Stimulated activated CD4-positive, alpha-beta T cell treated with anti-CD3 and anti-CD28 coated beads, Interleukin-4, amount 100 ng/mL, for 1 hour (primary cell): ENCODE measurements around the gene ZNHIT1.

Source experiments
- DNase-seq: peaks from one replicate; pipeline ENCODE4 v3.0.0-alpha.2; 2020

ZNHIT1 gene

DNA sequence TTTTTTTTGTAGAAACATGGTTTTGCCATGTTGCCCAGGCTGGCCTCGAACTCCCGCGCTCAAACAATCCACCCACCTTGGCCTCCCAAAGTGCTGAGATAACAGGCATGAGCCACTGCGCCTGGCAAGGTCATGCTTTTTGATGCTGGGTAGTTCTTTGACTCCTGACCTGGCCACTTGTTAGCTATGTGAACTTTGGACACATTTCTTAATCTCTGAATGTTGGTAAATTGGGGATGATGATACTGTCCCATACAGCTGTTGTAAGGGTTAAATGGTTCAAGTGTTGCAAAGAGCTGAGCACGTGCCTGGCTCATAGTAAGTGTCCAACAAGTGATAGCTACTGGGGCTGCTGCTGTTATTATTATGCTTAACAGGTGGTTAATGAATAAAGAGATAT, 2.3 kb downstream of the ZNHIT1 start:
- no peak for DNase-seq

GRCh38 chr7:101222275-101222830, 4.4 kb downstream of the ZNHIT1 start:
- DNase-seq: no peak

DNA sequence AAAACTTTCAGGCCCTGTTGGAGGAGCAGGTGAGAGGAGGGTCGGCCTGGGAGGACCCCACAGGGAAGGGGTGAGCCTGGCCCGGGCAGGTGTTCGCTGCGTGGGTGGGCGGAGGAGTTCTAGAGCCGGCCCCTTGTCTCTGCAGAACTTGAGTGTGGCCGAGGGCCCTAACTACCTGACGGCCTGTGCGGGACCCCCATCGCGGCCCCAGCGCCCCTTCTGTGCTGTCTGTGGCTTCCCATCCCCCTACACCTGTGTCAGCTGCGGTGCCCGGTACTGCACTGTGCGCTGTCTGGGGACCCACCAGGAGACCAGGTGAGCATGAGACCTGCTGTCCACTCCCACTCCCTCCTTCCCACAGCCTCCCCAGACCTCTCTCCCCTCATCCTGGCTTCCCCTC, 5.6 kb downstream of the ZNHIT1 start:
- no peak for DNase-seq

- no peak for DNase-seq
These were observed 7.7 kb downstream of the ZNHIT1 start for GRCh38 chr7:101225650-101226049.

GRCh38 chr7:101226721-101227120, 8.8 kb downstream of the ZNHIT1 start:
- no peak for DNase-seq

GRCh38 chr7:101231644-101232043, 13.7 kb downstream of the ZNHIT1 start:
- DNase-seq: no peak

DNA sequence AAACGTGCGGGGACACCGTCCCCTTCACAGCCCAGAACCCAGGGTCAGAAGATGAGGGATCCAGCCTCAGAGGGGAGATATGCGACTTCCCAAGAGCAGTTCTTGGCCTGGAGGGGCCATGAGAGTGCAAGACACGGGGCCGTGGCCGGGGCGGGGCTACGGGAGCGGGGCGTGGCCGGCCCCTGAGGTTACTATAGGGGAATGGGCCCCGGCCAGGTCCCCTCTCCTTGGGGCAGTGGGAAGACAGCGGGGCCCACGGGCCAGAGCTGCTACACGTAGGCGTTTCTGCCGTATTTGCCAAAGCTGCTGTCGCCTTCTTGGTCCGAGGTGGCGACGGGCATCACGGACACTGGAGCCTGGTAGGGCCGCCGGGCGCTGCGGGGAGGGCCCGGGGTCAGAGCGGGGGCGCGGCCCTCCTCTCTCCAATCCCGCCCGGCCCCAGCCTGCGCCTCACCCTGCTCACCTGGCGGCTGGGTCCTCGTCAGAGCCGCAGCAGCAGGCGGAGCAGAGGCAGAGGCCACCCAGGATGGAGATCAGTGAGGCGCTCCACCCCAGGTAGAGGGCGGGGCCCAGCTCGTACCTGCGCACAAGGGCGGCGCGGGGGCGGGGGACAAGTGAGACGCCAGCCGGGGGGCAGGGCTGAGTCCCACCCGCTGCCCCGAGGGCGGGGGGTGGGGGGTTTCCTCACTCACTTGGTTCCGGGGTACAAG, 14.3 kb downstream of the ZNHIT1 start:
- no peak for DNase-seq

GRCh38 chr7:101233907-101234547, 16.1 kb downstream of the ZNHIT1 start:
- DNase-seq: no peak

DNA sequence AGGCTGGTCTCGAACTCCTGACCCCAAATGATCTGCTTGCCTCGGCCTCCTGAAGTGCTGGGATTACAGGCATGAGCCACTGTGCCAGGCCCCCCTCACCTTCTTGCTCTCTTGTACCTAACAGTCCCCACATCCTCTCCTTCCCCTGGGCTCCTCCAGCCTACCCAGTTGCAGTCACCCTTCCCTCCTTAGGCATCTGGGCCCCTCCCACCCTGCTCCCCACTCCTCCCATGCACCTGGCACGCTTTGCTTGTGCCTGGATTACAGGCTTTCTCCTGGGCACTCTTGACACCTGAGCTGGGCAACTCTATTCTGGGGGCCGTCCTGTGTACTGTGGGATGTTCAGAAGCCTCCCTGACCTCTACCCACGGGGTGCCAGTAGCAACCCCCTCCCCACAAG, 16.7 kb downstream of the ZNHIT1 start:
- no peak for DNase-seq

DNA sequence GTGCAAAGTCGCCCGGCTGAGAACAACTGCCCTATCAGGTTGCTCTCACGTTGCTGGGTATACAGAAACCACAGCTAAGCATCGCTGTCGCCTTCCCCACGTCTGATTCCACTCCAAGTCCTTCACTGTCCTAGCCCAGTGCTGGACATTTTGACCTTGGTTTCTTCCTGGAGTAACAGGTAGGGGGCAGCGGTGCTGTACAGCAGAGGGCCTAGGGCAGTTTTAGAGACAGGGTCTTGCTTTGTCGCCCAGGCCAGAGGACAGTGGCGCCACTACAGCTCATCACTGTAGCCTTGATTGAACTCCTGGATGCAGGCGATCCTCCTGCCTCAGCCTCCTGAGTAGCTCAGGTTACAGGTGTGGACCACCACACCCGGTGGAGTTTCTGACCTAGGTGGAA, 17.1 kb downstream of the ZNHIT1 start:
- no peak for DNase-seq

- DNase-seq: no peak
These were observed 17.6 kb downstream of the ZNHIT1 start for GRCh38 chr7:101235522-101235921.

DNA sequence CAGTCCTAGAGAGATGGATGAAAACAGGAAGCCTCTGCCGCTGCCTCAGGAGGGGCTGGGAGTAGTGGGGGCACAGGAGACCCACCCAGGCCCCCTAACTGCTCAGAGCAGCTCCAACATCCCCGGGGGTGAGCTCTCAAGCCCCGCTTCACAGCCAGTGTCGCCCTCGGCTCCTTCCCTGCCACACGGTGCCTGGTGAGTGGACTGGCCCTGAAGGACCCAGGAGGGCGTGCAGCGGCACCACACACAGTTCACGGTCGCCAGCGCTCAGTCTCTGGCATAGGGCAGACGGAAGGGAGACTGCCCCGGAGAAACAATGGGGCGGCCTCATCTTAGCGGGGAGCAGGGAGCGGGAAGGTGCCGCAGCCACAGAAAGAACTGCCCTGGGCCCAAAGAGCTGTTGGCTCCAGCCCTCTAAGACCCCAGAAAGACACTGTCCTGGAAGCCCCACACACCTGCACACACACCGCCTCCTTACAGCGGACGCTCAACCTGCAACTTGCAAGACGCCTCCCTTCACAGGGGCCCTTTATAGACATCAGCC, 18.4 kb downstream of the ZNHIT1 start:
- no peak for DNase-seq

DNA sequence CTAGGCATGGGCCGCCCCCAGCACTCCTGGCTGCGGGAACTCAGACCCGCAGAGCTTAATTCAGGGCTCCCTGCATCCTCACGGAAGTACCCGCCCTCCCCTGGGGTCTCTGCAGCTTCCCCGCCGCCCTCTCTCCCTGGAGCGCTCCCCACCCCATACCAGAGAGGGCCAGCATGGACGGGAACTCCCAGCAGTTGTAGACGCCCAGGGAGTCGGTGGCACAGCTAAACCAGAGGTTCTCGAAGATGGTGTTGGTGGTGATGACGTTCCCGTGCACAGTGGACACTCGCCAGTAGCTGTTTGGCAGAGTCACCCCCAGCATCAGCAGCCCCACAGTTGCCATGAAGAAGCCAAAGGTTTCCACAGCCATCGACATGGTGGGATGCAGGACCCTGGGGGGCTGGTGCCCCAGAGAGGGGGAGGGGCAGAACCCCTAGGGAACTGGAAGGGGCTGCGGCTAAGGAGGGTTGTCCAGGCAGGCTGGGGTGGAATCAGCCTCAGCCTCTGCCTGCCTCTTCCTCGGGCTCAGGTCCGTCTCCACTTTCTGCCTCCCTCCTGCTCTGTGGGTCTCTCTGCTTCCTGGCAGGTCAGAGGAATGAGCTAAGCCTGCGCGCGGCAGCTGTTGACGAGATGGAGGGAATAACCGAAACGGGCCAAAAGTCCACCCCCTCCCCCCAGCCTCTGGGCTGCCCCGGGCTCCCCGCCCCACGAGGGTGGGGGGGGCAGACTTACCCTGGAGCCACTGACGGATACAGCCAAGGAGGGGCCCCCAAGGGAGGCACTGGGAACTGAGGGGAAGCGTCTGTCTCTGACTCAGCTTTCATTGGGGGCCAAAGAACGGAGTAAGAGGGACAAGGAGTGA, 19.5 kb downstream of the ZNHIT1 start, which contains the start of gene CLDN15:
Gene CLDN15, minus strand, starts transcription at position 597 of the 862 bp plus-strand sequence. Its CDS starts 221 bp downstream, at position 376.
- DNase-seq: no peak

DNA sequence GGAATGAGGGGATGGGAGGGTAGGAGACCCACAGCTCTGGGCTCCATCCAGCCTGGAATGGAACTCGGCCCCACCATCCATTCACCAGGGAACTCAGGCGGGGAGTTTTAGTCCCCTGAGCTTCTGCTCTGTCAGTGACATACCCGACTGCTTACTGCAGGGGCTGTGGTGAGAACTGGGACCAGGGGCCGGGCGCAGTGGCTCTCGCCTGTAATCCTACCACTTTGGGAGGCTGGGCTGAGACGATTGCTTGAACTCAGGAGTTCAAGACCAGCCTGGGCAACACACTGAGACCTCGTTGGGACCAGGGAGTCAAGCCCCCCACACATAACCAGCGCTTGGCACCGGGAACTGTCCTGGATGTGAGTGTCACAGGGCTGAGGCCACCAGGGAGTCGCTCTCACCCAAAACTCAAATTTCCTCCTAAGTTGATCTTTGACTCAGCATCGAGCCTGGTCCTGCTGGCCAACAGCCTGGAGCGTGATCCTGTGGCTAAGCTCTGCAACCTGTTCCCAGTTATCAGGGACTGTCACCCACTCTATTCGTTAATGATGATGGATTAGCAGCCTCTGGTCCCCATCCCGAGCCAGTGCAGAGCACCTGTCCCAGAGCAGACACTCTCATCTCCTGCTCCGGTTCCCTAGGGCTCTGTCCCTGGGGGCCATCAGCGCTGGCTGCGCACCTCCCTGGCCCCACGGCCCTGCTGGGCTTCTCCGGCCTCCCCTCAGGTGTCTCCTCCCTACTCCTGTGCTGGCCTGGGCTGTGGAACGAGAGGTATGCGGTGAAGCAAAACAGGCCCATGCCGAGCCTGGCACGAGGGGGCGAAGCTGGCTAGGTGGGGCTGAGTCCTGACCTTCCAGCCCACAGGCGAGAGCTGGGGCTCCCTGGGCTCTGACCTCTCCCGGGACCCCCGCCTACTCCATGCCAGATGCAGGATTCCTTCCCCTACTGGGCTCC, 20.5 kb downstream of the ZNHIT1 start:
- no peak for DNase-seq

GRCh38 chr7:101239191-101239950, 21.4 kb downstream of the ZNHIT1 start:
- DNase-seq: no peak

DNA sequence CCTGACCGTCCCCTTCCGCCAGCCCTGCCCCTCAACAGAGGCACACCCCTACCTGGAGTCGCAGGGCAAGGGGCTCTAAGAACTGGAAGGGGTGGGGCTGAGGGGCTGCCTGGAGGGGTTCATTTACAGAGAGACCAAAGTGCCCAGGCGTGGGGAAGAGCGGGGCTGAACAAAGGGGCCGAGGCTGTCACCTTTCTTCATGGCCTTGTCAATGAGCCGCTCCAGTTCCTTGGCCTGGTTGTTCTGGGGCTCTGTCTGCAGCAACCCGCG, 21.9 kb downstream of the ZNHIT1 start:
- DNase-seq: no peak

DNA sequence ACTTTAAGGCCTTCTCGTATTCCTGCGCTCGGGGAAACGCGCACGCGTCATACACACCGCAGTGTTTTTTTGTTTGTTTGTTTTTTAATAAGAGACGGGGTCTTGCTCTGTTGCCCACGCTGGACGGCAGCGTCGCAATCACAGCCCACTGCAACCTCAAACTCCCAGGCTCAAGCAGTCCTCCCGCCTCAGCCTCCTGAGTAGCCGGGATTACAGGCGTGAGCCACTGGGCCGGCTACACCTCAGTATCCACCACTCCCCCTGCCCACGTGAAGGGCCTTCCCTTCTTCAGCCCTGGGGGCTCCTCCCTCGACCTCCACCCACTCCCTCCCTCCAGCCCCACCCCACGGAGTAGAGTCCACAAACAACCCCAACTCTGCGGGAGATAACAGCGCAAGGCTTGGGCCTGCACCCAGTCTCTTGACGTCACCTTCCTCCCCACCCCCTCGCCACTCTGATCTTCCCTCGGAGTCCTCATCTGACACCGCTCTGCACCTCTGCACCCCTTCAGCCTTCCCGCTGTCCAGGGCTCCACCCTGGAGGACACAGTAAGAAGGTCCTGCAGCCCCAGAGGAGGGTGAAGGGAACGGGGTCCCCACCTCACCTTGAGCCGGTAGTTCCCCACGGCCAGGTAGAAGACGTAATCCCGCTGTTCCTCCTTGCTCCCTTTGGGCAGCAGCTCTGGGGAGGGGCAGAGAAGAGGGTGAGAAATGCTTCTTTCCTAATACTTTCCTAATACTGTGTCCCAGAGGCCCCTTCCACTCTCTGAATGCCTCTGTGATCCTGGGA, 22.5 kb downstream of the ZNHIT1 start:
- no peak for DNase-seq

GRCh38 chr7:101241015-101241363, 23.0 kb downstream of the ZNHIT1 start:
- no peak for DNase-seq

DNA sequence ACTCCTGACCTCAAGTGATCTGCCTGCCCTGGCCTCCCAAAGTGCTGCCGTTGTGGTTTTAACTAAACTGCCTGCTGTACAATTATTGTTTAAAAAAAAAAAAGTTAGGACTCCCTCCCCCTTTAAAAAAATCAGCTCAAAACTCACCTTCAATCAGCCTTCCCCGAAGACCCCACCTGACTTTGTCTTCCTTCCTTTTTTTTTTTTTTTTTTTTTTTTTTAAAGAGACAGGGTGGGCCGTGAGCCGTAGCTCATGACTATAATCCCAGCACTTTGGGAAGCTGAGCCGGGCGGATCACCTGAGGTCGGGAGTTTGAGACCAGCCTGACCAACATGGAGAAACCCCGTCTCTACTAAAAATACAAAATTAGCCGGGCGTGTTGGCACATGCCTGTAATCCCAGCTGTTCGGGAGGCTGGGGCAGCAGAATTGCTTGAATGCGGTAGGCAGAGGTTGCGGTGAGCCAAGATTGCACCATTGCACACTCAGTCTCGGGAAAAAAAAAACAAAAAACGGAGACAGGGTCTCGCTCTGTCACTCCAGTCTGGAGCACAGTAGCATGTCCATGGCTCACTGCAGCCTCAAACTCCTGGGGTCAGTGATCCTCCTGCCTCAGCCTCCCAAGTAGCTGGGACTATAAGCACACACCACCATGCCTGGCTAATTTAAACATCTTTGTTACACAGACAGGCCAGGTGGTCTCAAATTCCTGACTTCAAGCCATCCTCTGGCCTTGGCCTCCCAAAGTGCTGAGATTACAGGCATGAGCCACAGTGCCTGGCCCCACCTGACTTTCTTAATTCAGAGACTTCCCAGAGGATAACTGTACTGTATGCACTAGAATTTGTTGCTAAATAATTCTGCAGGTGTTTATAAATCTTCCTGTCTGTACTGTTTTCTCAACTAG, 23.7 kb downstream of the ZNHIT1 start:
- DNase-seq: no peak
